Smooth muscle cell (in vitro differentiated cells): Measurements from ENCODE around the gene VRTN. TPM values are rescaled to one million over a fixed set of nuclear protein-coding genes. Genes with fewer than 3 reads are reported as not detected.
"Not testable (repeated sequence)": the region's sequence is repeated elsewhere in the genome, so short reads cannot be mapped to it uniquely, and the experiment has no call there.

Source experiments
- DNase-seq: peaks from one replicate; lab custom pipeline; 2025; ENCODE audit not compliant: unreplicated experiment; lab: John Stamatoyannopoulos, UW
- H2AFZ ChIP-seq: fragments of 200-600 bp; sonication (generic); 2 replicates; pipeline ENCODE4 v1.6.0; 2016; ENCODE audit warnings: antibody characterized with exemption, low read depth, mild to moderate bottlenecking
- H3F3A ChIP-seq: fragments of 200-600 bp; sonication (generic); 2 replicates; pipeline ENCODE4 v1.6.0; 2017; ENCODE audit warnings: antibody characterized with exemption, low read depth
- H3K27ac ChIP-seq: fragments of 200-600 bp; sonication (generic); 2 replicates; pipeline ENCODE4 v1.5.1; 2016; ENCODE audit warnings: low read depth, mild to moderate bottlenecking
- H3K27me3 ChIP-seq: fragments of 200-600 bp; sonication (generic); 2 replicates; pipeline ENCODE4 v1.6.1; 2016; ENCODE audit warnings: low read depth, mild to moderate bottlenecking
- H3K36me3 ChIP-seq: fragments of 200-600 bp; sonication (generic); 2 replicates; pipeline ENCODE4 v1.5.1; 2016; ENCODE audit warnings: low read depth
- H3K4me1 ChIP-seq: fragments of 200-600 bp; sonication (generic); 2 replicates; pipeline ENCODE4 v1.5.1; 2016; ENCODE audit warnings: low read depth
- H3K4me2 ChIP-seq: fragments of 200-600 bp; sonication (generic); 2 replicates; pipeline ENCODE4 v1.6.0; 2016; ENCODE audit warnings: mild to moderate bottlenecking
- H3K4me3 ChIP-seq: fragments of 200-600 bp; sonication (generic); 2 replicates; pipeline ENCODE4 v1.5.1; 2016; ENCODE audit warnings: mild to moderate bottlenecking
- H3K79me2 ChIP-seq: fragments of 200-600 bp; sonication (generic); 2 replicates; pipeline ENCODE4 v1.6.0; 2016; ENCODE audit warnings: low read depth, mild to moderate bottlenecking
- H3K9ac ChIP-seq: fragments of 200-600 bp; sonication (generic); 2 replicates; pipeline ENCODE4 v1.6.0; 2016; ENCODE audit warnings: low read depth
- H3K9me3 ChIP-seq: fragments of 200-600 bp; sonication (generic); replicated peaks from 2 replicates; pipeline ENCODE4 v1.5.1; 2016; ENCODE audit warnings: low read depth
- H4K20me1 ChIP-seq: fragments of 200-600 bp; sonication (generic); 2 replicates; pipeline ENCODE4 v1.6.0; 2016; ENCODE audit warnings: low read depth
- WGBS: methylation state at CpG from one replicate; pipeline ENCODE4 v1.1.7; 2016; ENCODE audit warnings: low lambda C conversion rate; 5-methylcytosine and 5-hydroxymethylcytosine counted together
- polyA plus RNA-seq: library from polyadenylated mRNA; unstranded; fragments of >200 nt; fragmentation: Nextera tagmentation; extraction: Ambion mirVana; gene quantifications from 2 replicates; pipeline ENCODE4 v1.2.1, GENCODE V29; 2016
- total RNA-seq: library from RNA; depleted of rRNA; stranded (reverse); fragments of >200 nt; gene quantifications from 2 replicates; pipeline ENCODE4 v1.2.3, GENCODE V29; 2014
- TF ChIP-seq, protein P1 (sequence below): fragments of 200-600 bp; sonication (generic); IDR thresholded peaks from 2 replicates; pipeline ENCODE4 v1.5.1; 2017; ENCODE audit warnings: borderline replicate concordance, mild to moderate bottlenecking, antibody characterized with exemption; ENCODE audit not compliant: insufficient read depth, poor library complexity, severe bottlenecking

Gene VRTN
- total and polyA plus RNA-seq, 2 experiments from 2014 or later, result not detected

DNA sequence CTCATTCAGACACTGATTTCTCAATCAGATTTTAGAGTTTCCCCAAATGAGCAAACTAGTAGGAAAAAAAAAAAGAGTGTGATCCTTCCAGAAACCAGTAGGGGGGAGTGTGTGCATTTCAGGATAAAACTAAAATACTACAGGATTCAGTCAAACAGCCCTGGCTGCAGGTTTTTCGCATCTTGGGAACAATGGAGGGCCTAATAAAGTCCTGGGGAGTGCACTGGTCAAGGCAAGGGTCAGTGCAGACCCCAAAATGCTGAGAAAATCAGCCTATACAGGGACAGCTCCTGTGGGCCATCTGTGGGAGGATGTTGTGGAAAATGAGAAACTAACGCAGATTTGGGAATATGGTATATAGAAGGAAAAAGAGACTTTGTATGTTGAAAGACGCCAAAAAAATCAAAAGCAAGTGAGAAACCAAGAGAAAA, 23.3 kb upstream of the VRTN start:
- Histone ChIP-seq H2AFZ (no peak overlapping the region), H3K4me3 (no peak overlapping the region), H3K9ac (no peak overlapping the region), H3F3A (no peaks in the 10 kb centered on the region), H3K4me2 (no peak overlapping the region), H3K27me3 (peaks cover 6% of the 10 kb centered on the region), H3K36me3 (no peaks in the 10 kb centered on the region), H4K20me1 (no peaks in the 10 kb centered on the region), H3K27ac (no peak overlapping the region), H3K79me2 (no peaks in the 10 kb centered on the region), H3K9me3 (no peaks in the 10 kb centered on the region), H3K4me1 (peaks cover 16% of the 10 kb centered on the region)
- TF ChIP-seq, protein P1, sequence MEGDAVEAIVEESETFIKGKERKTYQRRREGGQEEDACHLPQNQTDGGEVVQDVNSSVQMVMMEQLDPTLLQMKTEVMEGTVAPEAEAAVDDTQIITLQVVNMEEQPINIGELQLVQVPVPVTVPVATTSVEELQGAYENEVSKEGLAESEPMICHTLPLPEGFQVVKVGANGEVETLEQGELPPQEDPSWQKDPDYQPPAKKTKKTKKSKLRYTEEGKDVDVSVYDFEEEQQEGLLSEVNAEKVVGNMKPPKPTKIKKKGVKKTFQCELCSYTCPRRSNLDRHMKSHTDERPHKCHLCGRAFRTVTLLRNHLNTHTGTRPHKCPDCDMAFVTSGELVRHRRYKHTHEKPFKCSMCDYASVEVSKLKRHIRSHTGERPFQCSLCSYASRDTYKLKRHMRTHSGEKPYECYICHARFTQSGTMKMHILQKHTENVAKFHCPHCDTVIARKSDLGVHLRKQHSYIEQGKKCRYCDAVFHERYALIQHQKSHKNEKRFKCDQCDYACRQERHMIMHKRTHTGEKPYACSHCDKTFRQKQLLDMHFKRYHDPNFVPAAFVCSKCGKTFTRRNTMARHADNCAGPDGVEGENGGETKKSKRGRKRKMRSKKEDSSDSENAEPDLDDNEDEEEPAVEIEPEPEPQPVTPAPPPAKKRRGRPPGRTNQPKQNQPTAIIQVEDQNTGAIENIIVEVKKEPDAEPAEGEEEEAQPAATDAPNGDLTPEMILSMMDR, result peak; percentile 58
- 65% methylated on average over 3 of the region's 3 CpGs for WGBS
- no peak for DNase-seq

- Histone ChIP-seq H3K4me3 (no peak overlapping the region), H4K20me1 (no peaks in the 10 kb centered on the region), H3K79me2 (no peaks in the 10 kb centered on the region), H2AFZ (no peak overlapping the region), H3K27ac (no peak overlapping the region), H3K9me3 (no peaks in the 10 kb centered on the region), H3K4me2 (no peak overlapping the region), H3K9ac (no peak overlapping the region), H3F3A (no peaks in the 10 kb centered on the region), H3K4me1 (peaks cover 16% of the 10 kb centered on the region), H3K36me3 (no peaks in the 10 kb centered on the region), H3K27me3 (peaks cover 6% of the 10 kb centered on the region)
- WGBS, result 88% methylated on average over 3 of the region's 3 CpGs
- TF ChIP-seq, protein P1, result no peak
- no peak for DNase-seq
These were observed 22.8 kb upstream of the VRTN start for GRCh38 chr14:74325446-74325845.

- H3K27me3 ChIP-seq, result peaks cover 6% of the 10 kb centered on the region
- H3K4me3 ChIP-seq, result no peak overlapping the region
- H3K4me2 ChIP-seq, result no peak overlapping the region
- no peak overlapping the region for H3K27ac ChIP-seq
- H3F3A ChIP-seq, result no peaks in the 10 kb centered on the region
- no peaks in the 10 kb centered on the region for H3K79me2 ChIP-seq
- H3K9me3 ChIP-seq, result no peaks in the 10 kb centered on the region
- H3K36me3 ChIP-seq, result no peaks in the 10 kb centered on the region
- no peak for DNase-seq
- peaks cover 16% of the 10 kb centered on the region for H3K4me1 ChIP-seq
- no peaks in the 10 kb centered on the region for H4K20me1 ChIP-seq
- 16% methylated on average over 10 of the region's 10 CpGs for WGBS
- H3K9ac ChIP-seq, result no peak overlapping the region
- TF ChIP-seq, protein P1, result no peak
- H2AFZ ChIP-seq, result no peak overlapping the region
These were observed 21.7 kb upstream of the VRTN start for GRCh38 chr14:74326369-74327152.

DNA sequence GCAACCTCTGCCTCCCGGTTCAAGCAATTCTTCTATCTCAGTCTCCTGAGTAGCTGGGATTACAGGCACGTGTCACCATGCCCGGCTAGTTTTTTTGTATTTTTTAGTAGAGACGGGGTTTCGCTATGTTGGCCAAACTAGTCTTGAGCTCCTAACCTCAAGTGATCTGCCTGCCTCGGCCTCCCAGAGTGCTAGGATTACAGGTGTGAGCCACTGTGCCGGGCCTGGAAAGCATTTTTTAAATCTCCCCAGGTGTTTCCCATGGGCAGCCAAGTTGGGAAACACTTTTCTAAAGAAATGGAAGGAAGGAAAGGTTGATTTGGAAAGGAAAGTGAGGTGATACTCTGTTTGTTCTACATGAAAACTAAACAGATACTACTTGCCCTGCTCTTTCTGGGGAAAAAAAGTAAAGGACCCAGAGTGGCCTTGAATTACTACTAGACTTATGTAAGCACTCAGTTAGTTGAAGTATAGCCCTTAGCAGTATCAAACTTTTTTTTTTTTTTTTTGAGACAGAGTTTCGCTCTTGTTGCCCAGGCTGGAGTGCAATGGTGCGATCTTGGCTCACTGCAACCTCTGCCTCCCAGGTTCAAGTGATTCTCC, 18.2 kb upstream of the VRTN start:
- H3F3A ChIP-seq, H3K4me3 ChIP-seq, H3K36me3 ChIP-seq, H3K9ac ChIP-seq, H3K27me3 ChIP-seq, H4K20me1 ChIP-seq, H3K4me2 ChIP-seq, H2AFZ ChIP-seq, H3K27ac ChIP-seq, H3K9me3 ChIP-seq, DNase-seq, H3K79me2 ChIP-seq: not testable (repeated sequence)
- H3K4me1 ChIP-seq, result peaks cover 14% of the 10 kb centered on the region
- WGBS, result 88% methylated on average over 9 of the region's 9 CpGs
